Panc1 (cell line): ENCODE results near the gene TMEM87A. TPM values are rescaled to one million over a fixed set of nuclear protein-coding genes. Genes with fewer than 3 reads are reported as not detected.

ENCODE experiments used
- ATAC-seq: fragments of 200-7000 bp; cut with Tn5 transposase; 2 replicates; pipeline ENCODE4 v1.9.1; 2020; ENCODE audit warnings: mild to moderate bottlenecking, moderate library complexity
- Bru-seq: library from RNA; stranded (reverse); fragments of 400-500 nt; gene quantifications from one replicate; lab custom pipeline; 2021; lab: Mats Ljungman, UMichigan
- BruChase-seq, 2 experiments: library from RNA; stranded (reverse); fragments of 400-500 nt; gene quantifications; one replicate each; lab custom pipeline; 2021; lab: Mats Ljungman, UMichigan
- BruUV-seq: library from RNA; stranded (reverse); fragments of 400-500 nt; replicated peaks from 2 replicates; lab custom pipeline; 2021; lab: Mats Ljungman, UMichigan
- CTCF ChIA-PET: fragments of 300-600 bp; sonication (Branson Sonifier 250); formaldehyde crosslinking; loops from one replicate; lab custom pipeline; 2022; ENCODE audit warnings: antibody characterized with exemption; lab: Charles Lee
- POLR2A ChIA-PET: fragments of 300-600 bp; sonication (Branson Sonifier 250); formaldehyde crosslinking; loops from one replicate; lab custom pipeline; 2022; ENCODE audit warnings: antibody characterized with exemption; lab: Charles Lee
- DNase-seq: peaks from one replicate; pipeline ENCODE4 v3.0.0-alpha.2; 2010; ENCODE audit warnings: low read depth, low spot score
- H3K27ac ChIP-seq: 2 replicates; pipeline ENCODE4 v1.5.1; 2011; ENCODE audit warnings: mild to moderate bottlenecking, low read length, inconsistent platforms
- H3K27me3 ChIP-seq: fragments of 200-500 bp; sonication (Bioruptor generic); 2 replicates; pipeline ENCODE4 v1.6.0; 2014; ENCODE audit warnings: low read length, inconsistent platforms; ENCODE audit not compliant: control insufficient read depth, insufficient read depth
- H3K36me3 ChIP-seq: fragments of 200-500 bp; sonication (Bioruptor generic); 2 replicates; pipeline ENCODE4 v1.5.1; 2014; ENCODE audit warnings: inconsistent platforms, mild to moderate bottlenecking, low read length, moderate library complexity; ENCODE audit not compliant: control insufficient read depth, insufficient read depth
- H3K4me1 ChIP-seq: 2 replicates; pipeline ENCODE4 v1.5.1; 2011; ENCODE audit warnings: inconsistent platforms, mild to moderate bottlenecking, low read length, moderate library complexity; ENCODE audit not compliant: control insufficient read depth, insufficient read depth
- H3K4me3 ChIP-seq, 2 experiments: 2 replicates each; pipeline ENCODE4 v1.5.1; 2011 to 2012; ENCODE audit warnings: low read depth in 2 of 2, low read length in 2 of 2, mild to moderate bottlenecking in 2 of 2, inconsistent platforms in 1 of 2, moderate library complexity in 1 of 2
- H3K9me3 ChIP-seq: fragments of 200-500 bp; sonication (Bioruptor generic); 2 replicates; pipeline ENCODE4 v1.5.1; 2014; ENCODE audit warnings: low read depth, mild to moderate bottlenecking, inconsistent platforms, low read length, moderate library complexity; ENCODE audit not compliant: control insufficient read depth, insufficient read depth
- POLR2AphosphoS5 ChIP-seq: IDR thresholded peaks from 2 replicates; pipeline ENCODE4 v1.6.1; 2012; ENCODE audit warnings: mild to moderate bottlenecking, low read depth, low read length, moderate library complexity
- SIN3A ChIP-seq: IDR thresholded peaks from 2 replicates; pipeline ENCODE4 v1.6.1; 2012; ENCODE audit warnings: low read depth, mild to moderate bottlenecking, low read length, moderate library complexity, borderline replicate concordance; ENCODE audit not compliant: insufficient read depth
- TCF7L2 ChIP-seq: IDR thresholded peaks from 2 replicates; pipeline ENCODE4 v1.6.1; 2011; ENCODE audit warnings: mild to moderate bottlenecking, low read depth, low read length, inconsistent platforms
- in situ Hi-C: cut with HindIII; loops from 2 replicates; pipeline ENCODE4 v1.10.0; 2016; ENCODE audit warnings: low sequenced_read_pairs, low pct_unique_long_range_greater_than_20kb
- intact Hi-C: fragments of 100-400 bp; cut with micrococcal nuclease; formaldehyde crosslinking; loops from one replicate; pipeline ENCODE4 v1.10.0; 2022; ENCODE audit not compliant: unreplicated experiment
- long read RNA-seq: library from polyadenylated mRNA; unstranded; transcript quantifications from one replicate; pipeline ENCODE4 v2.0.0, GENCODE V29; 2021; ENCODE audit not compliant: unreplicated experiment
- polyA plus RNA-seq: library from polyadenylated mRNA; unstranded; fragments of >200 nt; gene quantifications from one replicate; pipeline ENCODE4 v1.2.1, GENCODE V29; 2012; ENCODE audit warnings: missing spikeins; ENCODE audit not compliant: insufficient read length
- total RNA-seq: library from RNA; stranded (reverse); gene quantifications from one replicate; pipeline ENCODE4 v1.2.1, GENCODE V29; 2021; ENCODE audit not compliant: unreplicated experiment
- TF ChIP-seq, protein P1 (sequence below), 2 experiments: IDR thresholded peaks; 2 replicates each; pipeline ENCODE4 v1.6.1; 2011 to 2012; ENCODE audit warnings: low read depth in 2 of 2, control low read depth in 1 of 2, low read length in 1 of 2, mild to moderate bottlenecking in 1 of 2, moderate library complexity in 1 of 2; ENCODE audit not compliant: insufficient read depth in 1 of 2
- TF ChIP-seq, protein P2 (sequence below): fragments of 450-650 bp; IDR thresholded peaks from 2 replicates; pipeline ENCODE4 v1.5.1; 2017; ENCODE audit warnings: mild to moderate bottlenecking

TMEM87A gene, protein sequence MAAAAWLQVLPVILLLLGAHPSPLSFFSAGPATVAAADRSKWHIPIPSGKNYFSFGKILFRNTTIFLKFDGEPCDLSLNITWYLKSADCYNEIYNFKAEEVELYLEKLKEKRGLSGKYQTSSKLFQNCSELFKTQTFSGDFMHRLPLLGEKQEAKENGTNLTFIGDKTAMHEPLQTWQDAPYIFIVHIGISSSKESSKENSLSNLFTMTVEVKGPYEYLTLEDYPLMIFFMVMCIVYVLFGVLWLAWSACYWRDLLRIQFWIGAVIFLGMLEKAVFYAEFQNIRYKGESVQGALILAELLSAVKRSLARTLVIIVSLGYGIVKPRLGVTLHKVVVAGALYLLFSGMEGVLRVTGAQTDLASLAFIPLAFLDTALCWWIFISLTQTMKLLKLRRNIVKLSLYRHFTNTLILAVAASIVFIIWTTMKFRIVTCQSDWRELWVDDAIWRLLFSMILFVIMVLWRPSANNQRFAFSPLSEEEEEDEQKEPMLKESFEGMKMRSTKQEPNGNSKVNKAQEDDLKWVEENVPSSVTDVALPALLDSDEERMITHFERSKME
- 49.6 TPM for total RNA-seq
- polyA plus RNA-seq = 23.1 TPM
- percentile 95 among the genes with signal in this experiment for Bru-seq, nascent RNA
- BruChase-seq, experiment 1, labeled RNA remaining after a 2-hour chase = percentile 89 among the genes with signal in this experiment
- percentile 87 among the genes with signal in this experiment for BruChase-seq, experiment 2, labeled RNA remaining after a 6-hour chase
- long read RNA-seq, transcript TMEM87A-202 (20 exons, 3,109 nt) = major isoform, 90 of 152 reads
- long read RNA-seq, partial matches to known transcripts = 10 of 152 reads
- long read RNA-seq, other reads (novel, unspliced or antisense) = 46 of 152 reads

DNA sequence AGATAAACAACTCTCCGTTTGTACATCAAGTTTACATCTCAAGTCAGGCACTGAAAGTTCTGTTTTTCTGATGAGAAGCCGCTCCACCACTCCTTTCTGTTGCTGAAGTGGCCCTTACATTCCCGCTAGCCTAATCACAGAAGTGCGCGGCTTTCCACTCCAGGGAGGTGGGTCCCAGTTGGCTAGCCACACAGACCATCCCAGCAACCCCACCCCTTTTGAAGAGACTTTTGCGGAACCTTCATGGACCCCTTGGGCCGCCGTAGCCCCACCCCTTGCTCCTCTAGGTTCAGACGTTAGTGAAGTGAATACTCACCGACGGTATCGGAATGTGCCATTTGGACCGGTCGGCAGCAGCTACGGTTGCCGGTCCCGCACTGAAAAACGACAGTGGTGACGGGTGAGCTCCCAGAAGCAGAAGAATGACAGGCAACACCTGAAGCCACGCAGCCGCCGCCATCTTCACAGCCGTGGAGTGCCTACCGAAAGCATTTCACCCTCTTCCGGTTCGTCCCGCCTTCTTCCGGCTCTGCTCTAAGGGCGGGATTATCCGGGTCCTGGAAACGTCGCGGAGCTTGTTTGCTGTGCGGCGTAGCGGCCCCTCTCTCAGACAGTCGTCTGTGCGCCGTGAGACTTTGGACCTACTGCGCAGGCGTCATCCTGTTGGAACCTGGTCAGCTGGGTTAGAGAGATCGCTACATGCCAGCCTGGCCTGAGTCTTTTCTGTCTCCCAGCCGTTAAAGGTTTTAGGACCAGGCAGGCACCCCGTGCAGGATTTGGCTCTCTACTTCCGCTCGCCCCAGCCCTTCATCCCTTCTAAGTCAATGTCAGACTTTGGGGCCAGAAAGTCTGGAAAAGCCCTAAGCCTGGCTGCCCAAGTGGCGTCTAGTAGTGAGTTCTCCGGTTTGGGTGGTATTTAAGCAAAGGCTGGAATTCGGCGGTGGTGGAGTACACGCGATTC, at the start of gene TMEM87A, which contains the start of gene GANC:
TSS of gene TMEM87A (minus strand) at position 495 of the 961 bp plus-strand sequence. CDS start at position 460, 35 bp downstream.
TSS of gene GANC (plus strand) at position 263 of the 961 bp plus-strand sequence. CDS start 1,281 bp downstream, outside the sequence.
- ATAC-seq = peak; percentile 98
- CTCF ChIA-PET = interaction anchor here (0.6 kb wide), 1 partner anchor 9 kb away, joined by 3 read pairs; no protein-coding TSS in a partner anchor
- peak; percentile 97 for DNase-seq
- in situ Hi-C loops (no loop called here), intact Hi-C loops (loop anchor here (2.0 kb wide), 1 partner anchor 30 kb away; no protein-coding TSS in a partner anchor)
- peaks cover 23% of the 10 kb centered on the region for H3K4me1 ChIP-seq
- POLR2A ChIA-PET = interaction anchor here (0.6 to 1.0 kb wide), 4 partner anchors 9 to 48 kb away, joined by 3 to 14 read pairs (median 4); no protein-coding TSS in a partner anchor
- peak within 1 kb of the TSS; percentile 66 to 93 for H3K4me3 ChIP-seq
- H3K27ac ChIP-seq = peak within 1 kb of the TSS; percentile 100
- no peaks in the 10 kb centered on the region for H3K9me3 ChIP-seq
- TF ChIP-seq, protein P1, sequence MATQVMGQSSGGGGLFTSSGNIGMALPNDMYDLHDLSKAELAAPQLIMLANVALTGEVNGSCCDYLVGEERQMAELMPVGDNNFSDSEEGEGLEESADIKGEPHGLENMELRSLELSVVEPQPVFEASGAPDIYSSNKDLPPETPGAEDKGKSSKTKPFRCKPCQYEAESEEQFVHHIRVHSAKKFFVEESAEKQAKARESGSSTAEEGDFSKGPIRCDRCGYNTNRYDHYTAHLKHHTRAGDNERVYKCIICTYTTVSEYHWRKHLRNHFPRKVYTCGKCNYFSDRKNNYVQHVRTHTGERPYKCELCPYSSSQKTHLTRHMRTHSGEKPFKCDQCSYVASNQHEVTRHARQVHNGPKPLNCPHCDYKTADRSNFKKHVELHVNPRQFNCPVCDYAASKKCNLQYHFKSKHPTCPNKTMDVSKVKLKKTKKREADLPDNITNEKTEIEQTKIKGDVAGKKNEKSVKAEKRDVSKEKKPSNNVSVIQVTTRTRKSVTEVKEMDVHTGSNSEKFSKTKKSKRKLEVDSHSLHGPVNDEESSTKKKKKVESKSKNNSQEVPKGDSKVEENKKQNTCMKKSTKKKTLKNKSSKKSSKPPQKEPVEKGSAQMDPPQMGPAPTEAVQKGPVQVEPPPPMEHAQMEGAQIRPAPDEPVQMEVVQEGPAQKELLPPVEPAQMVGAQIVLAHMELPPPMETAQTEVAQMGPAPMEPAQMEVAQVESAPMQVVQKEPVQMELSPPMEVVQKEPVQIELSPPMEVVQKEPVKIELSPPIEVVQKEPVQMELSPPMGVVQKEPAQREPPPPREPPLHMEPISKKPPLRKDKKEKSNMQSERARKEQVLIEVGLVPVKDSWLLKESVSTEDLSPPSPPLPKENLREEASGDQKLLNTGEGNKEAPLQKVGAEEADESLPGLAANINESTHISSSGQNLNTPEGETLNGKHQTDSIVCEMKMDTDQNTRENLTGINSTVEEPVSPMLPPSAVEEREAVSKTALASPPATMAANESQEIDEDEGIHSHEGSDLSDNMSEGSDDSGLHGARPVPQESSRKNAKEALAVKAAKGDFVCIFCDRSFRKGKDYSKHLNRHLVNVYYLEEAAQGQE (IDR thresholded peaks at IDR 0.05; ENCODE audit: insufficient read depth in 1 of 2, low read depth in 2 of 2, low read length in 1 of 2) = peak in 1 of 2 experiments; percentile 50; a peak in 1 of 4 replicates
- TF ChIP-seq POLR2AphosphoS5 = peak; percentile 97
- TF ChIP-seq SIN3A = peak; percentile 18; the same call in 1 of the 2 replicates
- peak; percentile 19; the same call in 1 of the 2 replicates for TF ChIP-seq TCF7L2
- TF ChIP-seq, protein P2, sequence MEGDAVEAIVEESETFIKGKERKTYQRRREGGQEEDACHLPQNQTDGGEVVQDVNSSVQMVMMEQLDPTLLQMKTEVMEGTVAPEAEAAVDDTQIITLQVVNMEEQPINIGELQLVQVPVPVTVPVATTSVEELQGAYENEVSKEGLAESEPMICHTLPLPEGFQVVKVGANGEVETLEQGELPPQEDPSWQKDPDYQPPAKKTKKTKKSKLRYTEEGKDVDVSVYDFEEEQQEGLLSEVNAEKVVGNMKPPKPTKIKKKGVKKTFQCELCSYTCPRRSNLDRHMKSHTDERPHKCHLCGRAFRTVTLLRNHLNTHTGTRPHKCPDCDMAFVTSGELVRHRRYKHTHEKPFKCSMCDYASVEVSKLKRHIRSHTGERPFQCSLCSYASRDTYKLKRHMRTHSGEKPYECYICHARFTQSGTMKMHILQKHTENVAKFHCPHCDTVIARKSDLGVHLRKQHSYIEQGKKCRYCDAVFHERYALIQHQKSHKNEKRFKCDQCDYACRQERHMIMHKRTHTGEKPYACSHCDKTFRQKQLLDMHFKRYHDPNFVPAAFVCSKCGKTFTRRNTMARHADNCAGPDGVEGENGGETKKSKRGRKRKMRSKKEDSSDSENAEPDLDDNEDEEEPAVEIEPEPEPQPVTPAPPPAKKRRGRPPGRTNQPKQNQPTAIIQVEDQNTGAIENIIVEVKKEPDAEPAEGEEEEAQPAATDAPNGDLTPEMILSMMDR = no peak
- H3K27me3 ChIP-seq = no peaks in the 10 kb centered on the region
- H3K36me3 ChIP-seq = peaks cover 5% of the 10 kb centered on the region; the same call in 1 of the 2 replicates
- BruUV-seq = TSS peak; percentile 78
